Measurements from ENCODE around the gene IGSF1.

GRCh38 chrX:131306601-131307000 lies 17.5 kb upstream of the IGSF1 start:
- TF ChIP-seq CTCF (IDR thresholded peaks at IDR 0.05; ENCODE audit: low read depth, low read length) (no peak), EZH2phosphoT487 (IDR thresholded peaks at IDR 0.05; ENCODE audit: low read depth) (no peak)
